AG04450 (cell line): Measurements from ENCODE around the gene NAMPT. TPM values are rescaled to one million over a fixed set of nuclear protein-coding genes. Genes with fewer than 3 reads are reported as not detected.

ENCODE experiments used
- CTCF ChIA-PET: fragments of 300-600, 350-600 bp; formaldehyde crosslinking; extraction: SDS; loops from one replicate; lab custom pipeline; 2022; ENCODE audit warnings: antibody characterized with exemption, inconsistent platforms; lab: Charles Lee
- POLR2A ChIA-PET: fragments of 350-600 bp; formaldehyde crosslinking; extraction: SDS; loops from one replicate; lab custom pipeline; 2021; ENCODE audit warnings: antibody characterized with exemption, inconsistent platforms; lab: Yijun Ruan, JAX
- DNase-seq: peaks from one replicate; pipeline ENCODE4 v3.0.0-alpha.2; 2011; ENCODE audit warnings: low read depth, low spot score
- H3K27ac ChIP-seq: one replicate; pipeline ENCODE4 v1.5.1; 2012; ENCODE audit warnings: low read depth, low read length, control low read depth
- H3K27me3 ChIP-seq: one replicate; pipeline ENCODE4 v1.6.0; 2012; ENCODE audit warnings: low read length; ENCODE audit not compliant: control insufficient read depth, insufficient read depth
- H3K4me3 ChIP-seq: 2 replicates; pipeline ENCODE4 v1.5.1; 2011; ENCODE audit warnings: mild to moderate bottlenecking, low read depth, low read length, control low read depth
- H3K9me3 ChIP-seq: 2 replicates; pipeline ENCODE4 v1.5.1; 2012; ENCODE audit warnings: low read length; ENCODE audit not compliant: control insufficient read depth, insufficient read depth
- polyA plus RNA-seq: library from polyadenylated mRNA; depleted of rRNA; stranded (reverse); fragments of >200 nt; gene quantifications from 2 replicates; pipeline ENCODE4 v1.2.3, GENCODE V29; 2011
- TF ChIP-seq, protein P1 (sequence below): IDR thresholded peaks from 2 replicates; pipeline ENCODE4 v1.5.1; 2011; ENCODE audit warnings: low read depth, low read length, control low read depth, inconsistent platforms

The NAMPT gene
- polyA plus RNA-seq, 1 experiment = 37.4 TPM

- Histone ChIP-seq H3K27ac (no peak overlapping the region), H3K4me3 (no peak overlapping the region), H3K27me3 (no peaks in the 10 kb centered on the region), H3K9me3 (no peaks in the 10 kb centered on the region)
- no peak for DNase-seq
- TF ChIP-seq, protein P1, sequence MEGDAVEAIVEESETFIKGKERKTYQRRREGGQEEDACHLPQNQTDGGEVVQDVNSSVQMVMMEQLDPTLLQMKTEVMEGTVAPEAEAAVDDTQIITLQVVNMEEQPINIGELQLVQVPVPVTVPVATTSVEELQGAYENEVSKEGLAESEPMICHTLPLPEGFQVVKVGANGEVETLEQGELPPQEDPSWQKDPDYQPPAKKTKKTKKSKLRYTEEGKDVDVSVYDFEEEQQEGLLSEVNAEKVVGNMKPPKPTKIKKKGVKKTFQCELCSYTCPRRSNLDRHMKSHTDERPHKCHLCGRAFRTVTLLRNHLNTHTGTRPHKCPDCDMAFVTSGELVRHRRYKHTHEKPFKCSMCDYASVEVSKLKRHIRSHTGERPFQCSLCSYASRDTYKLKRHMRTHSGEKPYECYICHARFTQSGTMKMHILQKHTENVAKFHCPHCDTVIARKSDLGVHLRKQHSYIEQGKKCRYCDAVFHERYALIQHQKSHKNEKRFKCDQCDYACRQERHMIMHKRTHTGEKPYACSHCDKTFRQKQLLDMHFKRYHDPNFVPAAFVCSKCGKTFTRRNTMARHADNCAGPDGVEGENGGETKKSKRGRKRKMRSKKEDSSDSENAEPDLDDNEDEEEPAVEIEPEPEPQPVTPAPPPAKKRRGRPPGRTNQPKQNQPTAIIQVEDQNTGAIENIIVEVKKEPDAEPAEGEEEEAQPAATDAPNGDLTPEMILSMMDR = no peak
- POLR2A ChIA-PET = interaction anchor here (0.8 to 0.9 kb wide), 2 partner anchors 15 kb away, joined by 3 read pairs; partner anchors contain the start of gene NAMPT
- CTCF ChIA-PET = interaction anchor here (0.8 to 2.6 kb wide), 5 partner anchors 10 to 192 kb away, joined by 3 to 11 read pairs (median 5); no protein-coding TSS in a partner anchor
These were observed 14.4 kb downstream of the NAMPT start for GRCh38 chr7:106270122-106270977.

DNA sequence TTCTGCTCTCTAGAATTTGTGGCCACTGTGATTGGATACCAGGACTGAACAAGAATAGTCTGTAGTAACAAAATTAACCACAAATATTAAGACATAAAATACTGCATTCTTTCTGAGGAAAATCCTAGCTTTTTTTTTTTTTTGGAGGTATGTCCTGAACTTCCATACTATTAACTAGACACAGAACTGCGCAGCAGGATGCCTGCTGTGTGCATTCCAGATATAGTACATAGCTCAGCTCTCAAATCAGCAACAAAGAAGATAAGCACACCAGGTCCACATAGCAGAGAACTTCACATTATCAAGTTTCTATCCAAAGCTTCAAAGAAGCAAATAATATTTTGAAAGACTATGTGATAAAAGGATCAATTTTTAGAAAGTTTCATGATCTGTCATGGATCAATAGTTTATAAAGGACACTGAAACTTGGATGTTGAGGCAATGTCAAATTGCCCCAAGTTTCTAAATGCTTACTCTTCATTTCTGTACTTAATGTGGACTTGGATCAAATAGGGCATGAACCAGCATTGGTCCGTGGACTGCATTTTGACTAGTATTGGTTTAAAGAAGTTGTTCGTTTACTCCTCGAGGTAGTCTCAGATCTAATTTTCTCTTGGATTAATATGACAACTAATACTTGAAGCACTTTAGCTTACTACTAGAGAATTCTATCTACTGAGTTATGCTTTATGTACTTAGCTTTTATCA lies 15.4 kb downstream of the NAMPT start:
- CTCF ChIA-PET = interaction anchor here (0.8 to 2.6 kb wide), 5 partner anchors 9 to 193 kb away, joined by 3 to 11 read pairs (median 5); no protein-coding TSS in a partner anchor
- TF ChIP-seq, protein P1 = no peak

DNA sequence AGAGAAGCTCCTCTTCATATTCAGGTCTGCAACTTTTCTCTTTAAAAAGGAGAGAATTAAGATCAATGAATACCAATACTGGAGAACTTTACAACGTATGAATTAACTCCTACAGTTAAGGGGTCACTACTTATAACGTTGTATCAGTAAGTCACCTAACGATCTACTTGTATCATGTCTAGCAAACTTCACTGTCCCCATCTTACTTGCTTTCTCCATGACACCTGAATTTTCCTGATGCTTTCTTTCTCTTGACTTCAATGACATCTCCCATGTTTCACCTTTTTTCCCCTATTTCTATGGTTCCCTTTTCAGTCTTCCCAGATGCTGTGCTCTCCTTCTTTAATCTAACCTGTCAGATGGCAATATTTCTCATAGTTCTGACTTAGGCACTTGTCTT lies 19.6 kb downstream of the NAMPT start:
- Histone ChIP-seq H3K27ac (no peak overlapping the region), H3K9me3 (no peaks in the 10 kb centered on the region), H3K4me3 (no peak overlapping the region), H3K27me3 (no peaks in the 10 kb centered on the region)
- POLR2A ChIA-PET = no interaction called here
- DNase-seq = no peak
- CTCF ChIA-PET = no interaction called here
- TF ChIP-seq, protein P1 = no peak

More for the DNA sequence above, 15.4 kb downstream of the NAMPT start:
- DNase-seq = no peak
- Histone ChIP-seq H3K27me3 (no peaks in the 10 kb centered on the region), H3K4me3 (no peak overlapping the region), H3K9me3 (no peaks in the 10 kb centered on the region), H3K27ac (no peak overlapping the region)
- POLR2A ChIA-PET = interaction anchor here (0.5 kb wide), 1 partner anchor 590 kb away, joined by 5 read pairs; no protein-coding TSS in a partner anchor

- ChIA-PET POLR2A (no interaction called here), CTCF (no interaction called here)
- no peak overlapping the region for H3K27ac ChIP-seq
- H3K27me3 ChIP-seq = no peaks in the 10 kb centered on the region
- TF ChIP-seq, protein P1 = no peak
- no peaks in the 10 kb centered on the region for H3K9me3 ChIP-seq
- DNase-seq = no peak
- H3K4me3 ChIP-seq = no peak overlapping the region
These were observed 22.4 kb downstream of the NAMPT start for GRCh38 chr7:106262221-106262881.
